Right lobe of liver (tissue), 4 donors: ENCODE data around the gene MYL12A.

Source experiments
- CTCF ChIP-seq, 4 donors: fragments of 200-600 bp in 3 of 4; fragments of 450-650 bp in 1 of 4; IDR thresholded peaks; one replicate each; pipeline versions ENCODE4 v1.5.1 to v1.8.0; 2016 to 2022; ENCODE audit warnings: antibody characterized with exemption in 4 of 4, mild to moderate bottlenecking in 2 of 4
- POLR2A ChIP-seq: fragments of 450-650 bp; IDR thresholded peaks from one replicate; pipeline ENCODE4 v1.6.1; 2017; ENCODE audit warnings: antibody characterized with exemption, mild to moderate bottlenecking
- donor health status: DM: no; HTN: no; CAD: no.
- donor health status: DM: no; HTN: no; CAD: no.
- donor health status: DM: no; HTN: yes; CAD: no.

GRCh38 chr18:3209859-3210569 is 37.6 kb upstream of the MYL12A start:
- TF ChIP-seq CTCF (IDR thresholded peaks at IDR 0.05) (no peak), POLR2A (no peak)
